ENCODE measurements around the gene BEX3. TPM values are rescaled to one million over a fixed set of nuclear protein-coding genes. Genes with fewer than 3 reads are reported as not detected.
"Not testable (repeated sequence)": the region's sequence is repeated elsewhere in the genome, so short reads cannot be mapped to it uniquely, and the experiment has no call there.

BEX3 gene
- polyA plus RNA-seq, 12 donors = 119 to 295 (median 156) TPM; not detected in 1

DNA sequence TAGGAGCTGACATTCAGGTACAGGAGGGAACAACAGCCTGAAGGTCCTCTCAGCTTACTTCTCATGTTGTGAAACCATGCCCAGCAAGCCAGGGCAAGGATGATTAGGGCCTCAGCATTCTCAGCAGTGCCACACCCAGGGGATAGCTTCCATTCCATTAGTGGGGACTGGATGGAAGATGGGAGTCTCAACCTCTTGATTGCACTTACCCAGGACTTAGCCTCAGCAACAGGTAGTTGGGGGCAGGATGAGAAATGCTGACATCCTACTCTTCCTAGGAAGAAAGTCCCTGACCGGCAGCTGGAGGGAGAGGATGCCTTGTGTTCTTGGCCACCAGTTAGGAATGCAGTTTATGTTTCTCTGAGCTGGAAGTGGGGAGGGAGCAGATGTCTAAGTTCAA, 8.8 kb upstream of the BEX3 start:
- DNase-seq = no peak

DNA sequence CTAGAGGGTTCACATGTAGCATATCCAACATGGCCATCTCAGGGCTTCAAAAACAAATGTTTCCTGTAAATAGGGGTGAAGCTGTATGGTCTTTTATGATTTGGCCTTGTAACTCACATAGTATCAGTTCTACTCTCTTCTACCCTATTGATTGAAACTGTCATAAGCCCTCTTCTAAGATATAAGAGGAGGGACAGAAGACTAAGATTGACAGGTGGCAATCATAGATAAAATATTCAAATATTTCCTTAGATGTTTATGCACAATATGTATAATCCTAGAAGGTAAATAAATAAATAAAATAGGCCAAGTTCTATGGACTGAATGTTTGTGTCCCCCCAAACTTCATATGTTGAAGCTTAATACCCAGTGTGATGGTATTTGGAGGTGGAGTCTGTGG, 6.9 kb upstream of the BEX3 start:
- no peak for DNase-seq

DNA sequence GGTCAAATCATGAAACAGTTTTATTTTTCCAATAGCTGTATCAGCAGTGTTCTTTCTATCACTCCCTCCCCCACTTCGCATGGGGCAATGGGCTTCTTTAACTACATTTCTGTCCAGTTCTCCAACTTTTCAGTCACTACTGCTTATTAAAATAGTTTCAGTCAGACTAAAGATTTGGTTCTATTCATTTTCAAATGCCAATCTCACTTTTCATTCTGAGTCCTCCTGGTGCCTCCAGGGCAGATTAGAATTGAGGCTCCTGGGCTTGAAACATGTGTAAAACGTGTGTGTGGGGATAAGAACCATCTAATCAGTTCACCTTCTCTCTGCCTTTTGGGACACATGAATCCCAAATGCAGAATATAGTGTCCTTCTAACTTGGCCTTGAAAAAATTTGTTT, 3.5 kb upstream of the BEX3 start:
- no peak for DNase-seq

DNA sequence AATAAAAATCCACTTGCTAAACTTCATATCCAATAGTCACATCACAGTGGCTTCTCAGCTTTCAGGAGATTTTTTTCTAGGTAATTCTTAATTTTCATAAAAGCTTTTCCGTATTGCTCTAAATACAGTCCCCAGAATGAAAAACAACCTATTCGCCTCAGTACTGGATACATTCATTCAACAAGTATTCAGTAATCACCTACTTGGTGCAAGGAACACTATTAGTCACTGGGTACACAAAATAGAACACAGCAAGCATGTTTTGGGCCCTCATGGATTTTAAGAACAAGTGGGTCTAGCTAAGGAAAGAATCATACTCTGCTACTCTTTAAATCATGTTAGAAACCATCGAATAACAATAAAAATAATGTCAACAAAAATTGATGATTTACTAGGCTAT, 2.8 kb upstream of the BEX3 start:
- DNase-seq = no peak

DNA sequence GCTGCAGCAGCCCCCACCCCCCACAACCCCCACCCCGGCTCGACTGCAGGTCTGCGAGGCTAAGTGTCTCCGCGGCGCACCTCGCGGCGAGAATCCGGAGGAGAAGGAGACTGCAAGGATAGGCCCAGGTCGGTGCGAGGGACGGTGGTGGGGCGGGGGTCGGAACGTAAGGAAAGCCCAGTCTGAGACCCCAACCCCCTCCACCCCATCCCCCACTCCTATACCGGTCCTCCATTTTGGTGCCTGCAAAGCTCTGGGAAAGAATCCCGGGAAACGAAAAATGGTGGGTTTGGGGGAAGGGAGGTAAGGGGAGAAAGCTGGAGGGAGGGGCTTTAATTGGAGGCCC, 614 bp downstream of the BEX3 start:
- peak; percentile 56 for DNase-seq

DNA sequence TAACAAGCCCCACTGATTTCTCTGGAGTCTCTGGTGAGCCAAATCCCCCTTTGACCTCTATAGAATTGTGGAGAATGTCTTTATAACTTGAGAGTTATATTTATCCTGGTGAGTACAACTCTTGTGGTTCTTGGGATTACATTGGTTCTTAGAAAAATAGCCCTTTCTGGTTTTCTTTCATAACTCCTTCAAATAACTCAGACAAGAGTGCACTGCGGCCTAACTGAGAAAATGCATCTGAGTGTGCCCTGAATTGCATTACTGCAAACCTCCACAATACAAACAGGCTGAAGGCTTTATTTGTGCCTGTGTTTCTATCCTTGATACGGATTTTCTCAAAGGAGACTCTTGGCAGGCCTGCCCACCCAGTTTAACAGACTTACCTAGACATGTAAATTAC, 2.7 kb downstream of the BEX3 start:
- no peak for DNase-seq

DNA sequence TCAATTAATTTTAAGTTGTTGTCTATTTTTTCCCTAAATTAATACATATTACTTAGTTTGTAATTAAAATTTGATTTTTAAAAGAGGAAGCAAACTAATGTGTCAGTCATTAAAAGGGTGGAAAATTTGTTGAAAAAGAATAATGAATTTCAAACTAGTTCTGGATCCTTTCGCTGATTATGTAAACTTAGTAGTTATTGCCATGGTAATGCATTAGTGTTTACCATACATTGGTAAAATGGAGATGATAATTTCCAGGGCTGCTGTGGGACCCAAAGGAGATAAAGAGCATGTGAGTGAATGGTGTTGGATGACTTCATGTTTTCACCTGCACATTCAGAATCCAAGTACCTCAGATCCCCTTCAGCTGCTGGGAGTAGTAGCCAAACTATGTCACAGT, 6.5 kb downstream of the BEX3 start:
- DNase-seq = no peak

DNA sequence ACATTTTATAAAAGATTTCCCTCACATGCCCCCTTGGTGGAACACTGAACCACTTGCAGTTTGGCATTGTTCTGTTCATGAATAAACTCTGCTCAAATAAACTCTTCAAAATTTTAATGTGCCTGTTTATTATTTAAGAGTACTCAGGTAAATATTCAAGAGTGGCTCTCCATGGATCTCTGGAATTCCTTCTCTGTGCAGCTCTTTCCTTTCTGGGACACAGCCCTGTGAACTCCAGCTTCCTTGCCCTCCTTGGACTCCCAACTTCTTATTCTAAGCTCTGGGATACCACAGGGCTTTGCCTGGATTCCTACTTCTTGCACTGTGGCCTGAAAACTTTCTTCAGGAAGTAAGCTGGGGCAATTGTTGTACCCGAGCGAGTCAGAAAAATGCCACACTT, 8.3 kb downstream of the BEX3 start:
- no peak for DNase-seq

DNA sequence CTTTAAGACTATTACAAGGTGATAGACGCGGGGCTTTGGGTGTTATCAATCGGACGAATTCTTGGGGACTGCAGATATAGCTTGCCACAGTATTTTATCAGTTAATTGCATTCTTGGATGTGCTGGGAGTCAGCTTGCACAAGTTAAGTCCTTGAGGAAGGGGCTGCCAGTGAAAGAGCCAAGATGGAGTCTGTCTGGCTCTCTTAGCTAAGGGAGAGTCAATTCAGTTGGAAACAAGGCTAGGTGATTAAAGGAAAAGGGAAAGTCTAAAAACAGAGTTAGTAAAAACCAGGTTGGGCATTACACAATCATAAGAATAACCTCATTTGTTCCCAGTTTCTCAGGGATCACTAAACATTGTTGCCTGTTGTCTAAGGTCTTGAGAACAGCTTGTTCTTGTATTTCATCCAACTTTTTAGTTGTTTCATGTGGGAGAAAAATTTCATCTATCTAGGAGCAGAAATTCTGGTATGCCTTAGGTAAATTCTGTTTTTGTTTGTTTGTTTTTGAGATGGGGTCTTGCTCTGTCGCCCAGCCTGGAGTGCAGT, 9.0 kb downstream of the BEX3 start:
- DNase-seq = not testable (repeated sequence)

DNA sequence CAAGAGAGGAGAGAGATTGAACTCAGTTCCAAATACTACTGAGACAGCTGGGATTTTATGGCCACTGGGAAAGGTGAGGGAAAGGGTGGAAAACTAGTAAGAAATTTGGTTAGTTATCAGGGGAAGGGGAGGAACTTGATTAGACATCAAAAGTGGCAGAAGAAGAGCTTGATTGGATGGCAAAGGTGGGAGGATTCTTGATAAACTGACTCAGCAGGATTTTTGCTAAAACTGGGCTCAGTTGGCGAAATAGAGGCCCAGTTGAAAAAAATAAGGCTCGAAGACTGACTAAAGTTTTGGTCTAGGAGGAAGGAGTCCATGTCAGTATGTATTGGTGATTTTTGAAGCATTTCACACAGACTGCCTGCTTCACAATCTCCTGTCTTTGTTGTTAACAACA, 10.0 kb downstream of the BEX3 start:
- DNase-seq = no peak

DNA sequence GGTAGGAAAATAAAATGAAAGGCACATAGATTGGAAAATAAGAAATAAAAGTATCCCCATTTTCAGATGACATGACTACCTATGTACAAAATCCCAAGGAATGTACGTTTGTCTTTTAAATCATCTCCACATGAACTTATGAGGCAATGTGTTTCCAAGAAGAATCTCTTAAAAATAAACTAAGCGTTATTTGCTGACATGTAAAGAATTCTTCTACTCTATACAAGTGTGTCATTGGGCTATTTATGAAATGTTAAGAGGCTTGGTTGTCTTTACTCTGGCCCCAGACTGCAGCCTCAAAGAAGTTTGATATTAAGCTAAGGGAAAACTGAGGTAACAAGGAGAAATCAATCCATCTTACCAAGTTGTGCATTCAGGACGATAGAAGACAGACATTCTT, 17.1 kb downstream of the BEX3 start:
- no peak for DNase-seq

DNA sequence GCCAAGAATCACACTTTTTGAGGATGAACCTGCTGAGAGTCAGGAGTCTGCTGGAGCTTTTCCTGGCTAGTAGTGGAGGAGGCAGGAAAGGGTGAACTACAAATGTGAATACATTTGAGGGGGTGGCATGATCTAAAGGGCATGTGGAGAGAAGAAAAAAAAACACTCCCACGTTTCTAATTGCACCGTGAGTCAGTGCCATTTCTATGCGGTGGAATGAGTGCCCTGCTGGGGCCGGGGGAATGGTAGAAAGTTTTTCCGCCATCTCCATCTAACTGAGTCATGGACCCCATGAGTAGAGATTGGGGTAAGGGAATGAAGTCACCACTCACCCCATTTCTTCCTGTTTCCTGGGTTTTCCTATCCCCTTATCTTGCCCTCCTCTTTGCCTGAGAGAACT, 19.8 kb downstream of the BEX3 start:
- no peak for DNase-seq

DNA sequence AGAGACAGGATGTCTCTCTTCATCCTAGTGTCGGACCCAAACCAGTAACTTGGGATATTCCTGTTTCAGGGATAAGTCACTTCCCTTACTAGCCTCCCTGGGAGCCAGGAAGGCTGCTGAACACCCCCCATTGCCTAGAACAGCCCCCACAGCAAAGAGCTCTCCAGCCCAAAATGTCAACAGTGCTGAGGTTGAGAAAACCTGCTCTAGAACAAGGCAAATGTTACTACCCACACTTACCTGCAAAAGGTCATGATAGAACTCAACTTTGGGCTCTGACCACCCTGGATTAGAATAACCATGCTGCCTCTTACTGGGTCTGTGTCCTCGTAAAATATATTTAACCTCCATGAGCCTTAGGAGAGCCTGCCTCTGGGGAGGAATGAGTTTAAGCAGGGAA, 20.3 kb downstream of the BEX3 start:
- DNase-seq = no peak

DNA sequence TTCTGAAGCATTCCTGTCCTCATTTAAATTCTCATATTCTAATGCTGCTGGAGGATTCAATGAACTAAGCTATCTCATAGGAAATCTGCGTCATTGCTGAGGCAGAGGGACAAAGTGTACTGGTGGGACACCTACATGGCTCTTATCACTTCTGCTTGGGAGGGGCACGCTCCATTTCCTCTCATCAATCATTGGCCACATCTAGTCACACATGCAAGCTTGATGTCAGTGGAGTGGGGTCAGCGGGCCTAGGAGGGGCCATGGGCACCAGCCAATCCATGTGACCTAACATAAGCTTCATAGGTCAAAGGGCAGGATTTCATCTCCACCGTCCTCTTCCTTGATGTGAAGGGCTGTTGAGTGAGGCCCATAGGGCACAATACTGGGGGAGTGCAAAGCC, 21.4 kb downstream of the BEX3 start:
- DNase-seq = no peak

DNA sequence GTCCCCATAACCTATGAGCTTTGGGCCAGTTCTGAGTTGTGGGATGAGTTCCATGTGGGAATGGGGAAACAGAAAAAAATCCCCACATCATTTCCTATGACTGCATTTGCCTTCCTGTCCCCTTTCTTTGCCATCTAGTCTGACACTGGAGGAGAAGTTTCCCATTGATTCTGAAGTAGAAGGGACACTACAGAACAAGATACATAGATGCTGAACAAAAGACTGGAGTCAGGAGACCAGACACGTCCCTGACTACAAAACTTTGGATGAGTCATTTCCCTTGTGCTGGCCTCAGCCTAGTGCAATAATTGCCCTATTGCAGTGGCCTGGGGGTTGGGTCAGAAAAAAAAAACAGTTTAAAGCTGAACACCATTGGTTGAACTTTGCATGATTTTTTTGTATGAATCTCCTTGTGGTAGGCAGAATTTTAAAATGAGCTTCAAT, 22.1 kb downstream of the BEX3 start:
- no peak for DNase-seq

DNA sequence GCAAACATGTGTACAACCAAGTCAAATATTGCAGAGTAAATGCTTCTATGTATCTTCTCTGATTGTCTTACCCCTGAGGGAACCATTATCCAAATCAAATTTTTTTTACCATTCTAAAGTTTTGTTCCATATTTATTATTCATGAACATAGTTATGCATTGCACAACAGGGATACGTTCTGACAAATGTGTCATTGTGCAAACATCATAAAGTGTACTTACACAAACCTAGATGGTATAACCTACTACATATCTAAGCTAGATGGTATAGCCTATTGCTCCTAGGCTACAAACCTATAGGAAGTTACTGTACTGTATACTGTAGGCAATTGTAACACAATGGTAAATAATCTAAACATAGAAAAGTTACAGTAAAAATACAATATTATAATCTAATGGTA, 23.4 kb downstream of the BEX3 start:
- no peak for DNase-seq

DNA sequence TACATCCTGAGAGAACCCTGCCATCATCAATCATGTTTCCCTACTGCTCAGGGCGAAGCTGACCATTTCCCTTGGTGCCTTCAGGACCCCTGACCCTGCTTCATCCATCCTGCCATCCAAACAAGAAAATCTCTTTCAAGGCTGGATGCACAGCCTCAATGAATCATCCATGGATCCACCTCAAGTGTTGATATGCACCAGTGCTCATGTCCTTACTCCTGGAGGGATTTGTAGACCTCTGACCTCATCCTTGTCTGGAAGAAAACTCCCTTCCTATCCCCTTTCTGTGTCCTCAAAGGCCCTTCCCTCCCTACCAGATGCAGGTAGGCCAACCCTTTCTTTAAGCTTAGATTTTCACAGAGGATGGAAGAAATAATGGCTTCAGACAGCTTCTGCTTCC, 24.6 kb downstream of the BEX3 start:
- no peak for DNase-seq

DNA sequence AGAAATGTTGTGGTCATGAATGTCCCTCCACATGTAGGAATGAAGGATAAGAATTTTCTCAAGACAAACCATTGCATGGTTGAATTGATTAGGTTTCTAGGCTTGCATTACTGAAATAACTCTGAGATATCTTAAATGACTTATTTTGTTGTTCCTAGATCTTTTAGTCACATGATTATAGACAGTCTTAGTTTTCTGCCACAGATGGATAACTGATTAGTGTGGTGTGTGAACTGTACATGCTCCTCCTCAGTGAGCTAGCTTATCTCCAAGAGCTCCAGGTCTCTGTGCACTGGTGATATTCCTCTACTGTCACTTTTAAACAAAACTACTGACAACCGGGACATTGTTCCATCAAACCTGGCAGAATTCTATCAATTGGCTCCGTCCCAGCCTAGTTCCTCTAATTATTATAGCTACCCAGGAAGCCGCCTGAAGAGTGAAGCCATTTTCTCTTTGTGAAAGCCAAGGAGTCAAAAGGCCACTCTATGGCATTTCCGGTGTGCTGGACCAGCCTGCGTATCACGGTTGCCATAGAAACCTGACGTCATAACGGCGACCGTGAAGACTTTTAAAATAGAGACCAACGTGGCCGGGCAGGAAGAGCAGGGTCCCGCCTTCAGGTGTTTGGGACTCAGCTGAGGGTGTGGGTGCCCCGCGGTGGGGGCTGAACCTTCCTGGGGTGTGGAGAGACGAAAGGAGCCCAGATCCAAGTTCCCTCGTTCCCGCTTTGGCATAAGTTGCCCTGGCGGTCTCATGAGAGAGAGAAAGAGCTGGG, 28.1 kb downstream of the BEX3 start:
- DNase-seq = peak; percentile 57

DNA sequence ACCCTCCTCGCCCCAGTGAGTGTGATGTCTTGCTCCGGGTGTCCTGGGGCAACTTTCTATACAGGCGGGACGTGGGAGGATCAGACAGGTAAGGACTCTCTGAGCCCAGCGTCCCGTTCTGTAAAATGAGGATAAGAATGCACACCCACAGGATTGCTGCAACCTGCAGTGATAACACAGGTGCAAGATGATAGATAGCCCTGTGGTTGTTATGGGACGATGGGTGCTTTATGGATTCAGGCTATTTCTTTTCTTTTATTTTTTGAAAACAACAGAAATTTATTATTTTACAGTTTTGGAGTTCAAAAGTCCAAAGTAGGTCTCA, 28.6 kb downstream of the BEX3 start:
- no peak for DNase-seq

DNA sequence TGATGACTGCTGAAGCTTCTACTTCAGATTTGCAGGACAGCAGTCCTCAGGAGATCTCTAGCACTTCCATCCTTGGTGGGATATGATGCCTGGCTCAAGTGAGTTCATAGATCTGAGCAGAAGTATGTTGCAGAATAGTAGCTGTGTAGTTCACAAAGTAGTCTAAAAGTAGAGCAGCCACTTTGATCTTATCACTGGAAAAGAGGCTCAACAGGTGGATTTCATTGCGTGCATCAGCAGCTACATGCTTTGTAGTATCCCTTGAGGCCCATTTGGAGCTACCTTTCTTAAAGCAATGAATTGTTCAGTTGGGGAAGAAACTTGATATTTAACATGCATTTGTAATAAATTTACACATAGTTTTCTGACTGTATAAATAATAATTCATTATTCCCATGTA, 29.9 kb downstream of the BEX3 start:
- no peak for DNase-seq

DNA sequence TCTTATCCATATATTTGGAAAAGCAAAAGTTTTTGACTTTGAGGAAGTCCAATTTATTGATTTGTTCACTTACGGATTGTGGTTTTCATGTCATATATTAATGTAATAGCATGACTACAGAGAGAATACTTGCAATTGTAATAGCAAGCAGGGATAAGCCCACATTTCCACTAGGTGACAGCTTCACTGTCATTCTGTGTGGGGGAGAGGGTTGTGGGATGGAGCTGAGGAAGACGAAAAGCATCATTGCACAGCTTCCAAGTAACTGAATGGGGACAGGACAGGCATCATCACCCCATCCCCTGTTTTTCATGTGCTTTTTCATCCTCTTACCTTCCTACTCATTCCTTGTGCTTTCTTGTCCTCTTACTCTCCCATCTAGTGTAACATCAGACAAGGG, 31.4 kb downstream of the BEX3 start:
- DNase-seq = no peak

DNA sequence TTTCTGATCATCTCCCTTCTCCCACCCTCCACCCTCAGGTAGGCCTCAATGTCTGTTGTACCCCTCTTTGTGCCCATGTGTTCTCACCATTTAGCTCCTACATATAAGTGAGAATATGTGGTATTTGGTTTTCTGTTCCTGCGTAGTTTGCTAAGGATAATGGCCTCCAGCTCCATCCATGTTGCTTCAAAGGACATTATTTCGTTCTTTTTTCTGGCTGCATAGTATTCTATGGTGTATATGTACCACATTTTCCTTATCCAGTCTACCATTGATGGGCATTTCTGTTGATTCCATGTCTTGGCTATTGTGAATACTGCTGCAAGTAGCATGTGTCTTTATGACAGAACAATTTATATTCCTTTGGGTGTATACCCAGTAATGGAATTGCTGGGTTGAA, 35.4 kb downstream of the BEX3 start:
- not testable (repeated sequence) for DNase-seq

DNA sequence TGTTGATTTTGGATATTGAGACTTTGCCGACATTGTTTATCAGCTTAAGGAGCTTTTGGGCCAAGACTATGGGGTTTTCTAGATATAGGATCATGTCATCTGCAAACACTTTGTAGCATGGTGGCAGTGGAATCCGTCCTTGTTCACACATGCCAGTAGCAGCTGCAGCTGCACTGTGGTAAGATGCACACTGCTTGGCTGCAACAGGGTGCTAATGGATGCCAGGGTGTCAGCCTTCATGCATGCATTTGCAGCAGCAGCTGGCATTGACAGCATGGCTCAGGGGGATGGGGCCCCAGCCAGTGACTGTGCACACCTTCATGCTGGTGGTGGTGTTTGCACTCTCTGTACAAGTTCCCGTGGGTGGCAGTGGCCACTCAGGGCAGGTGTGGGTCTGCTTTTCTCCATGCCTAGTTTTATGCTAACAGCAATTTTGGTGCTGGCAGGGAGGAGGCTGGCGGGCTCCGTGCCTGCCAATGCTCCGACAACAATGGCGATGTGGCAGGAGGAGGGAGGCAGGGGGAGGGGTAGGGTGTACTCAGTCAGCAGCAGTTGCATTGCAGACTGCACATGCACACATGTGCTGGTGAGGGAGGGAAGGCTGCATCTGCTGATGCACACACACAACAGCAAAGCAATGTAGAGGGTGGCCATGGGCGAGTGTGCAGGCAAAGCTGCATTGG, 37.5 kb downstream of the BEX3 start:
- no peak for DNase-seq

DNA sequence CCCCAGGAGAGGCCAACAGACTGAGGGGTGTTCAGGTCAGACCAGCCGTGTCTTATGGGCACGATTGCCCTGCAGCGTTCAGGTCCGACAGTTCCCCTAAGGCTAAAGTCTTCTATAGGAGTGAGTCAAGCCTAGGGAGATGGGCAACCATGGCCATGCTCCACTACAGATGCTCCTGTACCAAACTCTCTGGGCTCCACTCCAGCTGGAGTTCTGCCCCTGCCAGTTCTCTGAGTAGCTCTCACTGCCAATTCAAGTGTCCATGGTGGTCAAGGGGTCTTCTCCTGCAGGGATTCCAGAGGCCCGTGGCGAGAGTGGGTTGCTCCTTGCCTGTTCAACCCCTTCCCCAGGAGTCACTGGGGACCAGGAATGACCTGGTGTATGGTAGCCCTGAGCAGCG, 38.2 kb downstream of the BEX3 start:
- DNase-seq = no peak
